Heart left ventricle (tissue), 16 donors: Measurements from ENCODE around the gene ABHD16A. TPM values are rescaled to one million over a fixed set of nuclear protein-coding genes. Genes with fewer than 3 reads are reported as not detected.
A peak's percentile ranks its signal among the peaks of the same experiment; 100 is the strongest.

Source experiments
- ATAC-seq, 4 donors: fragments of 200-7000 bp; cut with Tn5 transposase; one replicate each; pipeline ENCODE4 v1.9.1; 2020 to 2022; ENCODE audit warnings: moderate library complexity in 4 of 4, mild to moderate bottlenecking in 3 of 4, moderate number of reproducible peaks in 1 of 4
- DNase-seq, 5 donors: peaks; one replicate each; pipeline ENCODE4 v3.0.0-alpha.2; 2020
- H3K27ac ChIP-seq, 12 donors: fragments of 200-600 bp; sonication (generic) in 4 of 12; one replicate each; pipeline versions ENCODE4 v1.5.0 to v1.8.0; 2016 to 2022; ENCODE audit warnings: mild to moderate bottlenecking in 2 of 12
- H3K27me3 ChIP-seq, 9 donors: fragments of 200-600 bp; sonication (generic) in 2 of 9; one replicate each; pipeline versions ENCODE4 v1.5.1 to v1.8.0; 2016 to 2022; ENCODE audit warnings: mild to moderate bottlenecking in 3 of 9
- H3K36me3 ChIP-seq, 9 donors: fragments of 200-600 bp; sonication (generic) in 2 of 9; one replicate each; pipeline versions ENCODE4 v1.5.0 to v1.8.0; 2018 to 2022; ENCODE audit warnings: mild to moderate bottlenecking in 2 of 9
- H3K4me1 ChIP-seq, 12 donors: fragments of 200-600 bp; sonication (generic) in 4 of 12; one replicate each; pipeline versions ENCODE4 v1.5.0 to v1.8.0; 2016 to 2022; ENCODE audit warnings: mild to moderate bottlenecking in 3 of 12
- H3K4me3 ChIP-seq, 12 donors: fragments of 200-600 bp; sonication (generic) in 4 of 12; one replicate each; pipeline versions ENCODE4 v1.5.0 to v1.8.0; 2017 to 2022; ENCODE audit warnings: mild to moderate bottlenecking in 9 of 12, moderate library complexity in 4 of 12
- H3K9me3 ChIP-seq, 12 donors: fragments of 200-600 bp; sonication (generic) in 4 of 12; one replicate each; pipeline versions ENCODE4 v1.5.0 to v1.8.0; 2016 to 2022; ENCODE audit warnings: mild to moderate bottlenecking in 1 of 12
- POLR2A ChIP-seq, 2 donors: fragments of 450-650 bp; IDR thresholded peaks; one replicate each; pipeline ENCODE4 v1.6.1; 2017; ENCODE audit warnings: antibody characterized with exemption in 2 of 2, mild to moderate bottlenecking in 2 of 2, moderate library complexity in 2 of 2
- WGBS, 4 donors: extraction: QIAGEN DNeasy Blood & Tissue Kit in 2 of 4; methylation state at CpG; one replicate each; pipeline versions ENCODE4 v1.1.5 to v1.1.7; 2013 to 2018; 5-methylcytosine and 5-hydroxymethylcytosine counted together
- intact Hi-C, 10 donors: fragments of 100-400 bp; cut with DNase I; formaldehyde crosslinking; loops; one replicate each; pipeline versions ENCODE4 v1.11.1 to v1.14.2; 2022
- long read RNA-seq, 3 donors: library from polyadenylated mRNA; unstranded; transcript quantifications; one replicate each; pipeline ENCODE4 v2.0.0, GENCODE V29; 2020 to 2021
- polyA plus RNA-seq, 2 donors: library from polyadenylated mRNA; stranded (reverse); fragments of 200-250 nt; gene quantifications; one replicate each; pipeline ENCODE4 v1.2.3, GENCODE V29; 2013
- total RNA-seq, 9 donors: library from RNA; depleted of rRNA in 2 of 9; stranded (reverse); fragments of >200 nt in 2 of 9; fragmentation: NEBNext Ultra II Directional in 3 of 9; extraction: Animal tissue kit (Norgen Biotek cat#: 25700) in 3 of 9; gene quantifications; one replicate each; pipeline versions ENCODE4 v1.1.0 to v1.2.4, GENCODE V29; 2016 to 2023
- TF ChIP-seq, protein P1 (sequence below), 12 donors: fragments of 200-600 bp; sonication (generic) in 4 of 12; IDR thresholded peaks; one replicate each; pipeline versions ENCODE4 v1.5.0 to v1.8.0; 2018 to 2022; ENCODE audit warnings: antibody characterized with exemption in 12 of 12, mild to moderate bottlenecking in 5 of 12
- donor health status: ischemic (EF 13 %, LVEDD 7.1; RV severe dilation, severe dysfunction).
- donor health status: healthy with polysubstance abuse.
- donor health status: DM: no; HTN: yes; CAD: no.
- donor health status: DM: no; HTN: no; CAD: no.
- donor health status: ischemic (EF 25% LVEDD 6.9; RV normal size, moderate dysfunction).
- donor health status: ischemic (EF 25% LVEDD 5.7; RV mildly dilated, moderate dysfunction).
- donor health status: healthy.
- donor health status: DM: yes; HTN: yes; CAD: no.
- donor health status: ischemic (EF 35%, LVEDD 5.7; RV mildly dilated, moderate dysfunction).
- donor health status: nonischemic (EF 11% LVEDD 7.7; RV severe dilation, severe dysfunction).
- donor health status: DM: yes; HTN: yes; CAD: no.
- donor health status: PGD.
- donor health status: ischemic (EF 29% LVEDD 5.4; RV normal size, mild dysfunction).
- donor health status: nonischemic (EF 23%, LVEDD 6.1; RV moderate dilation, normal function).

ABHD16A gene
- total RNA-seq = 10 to 100 TPM; 24.2 to 54.7 (median 27.4) TPM
- polyA plus RNA-seq = 10 to 100 TPM; 16.5 to 47.8 TPM
- long read RNA-seq, donor 1, transcript ABHD16A-201 (20 exons, 2,103 nt) = major isoform, 41 of 57 reads
- long read RNA-seq, donor 1, partial matches to known transcripts = 7 of 57 reads
- long read RNA-seq, donor 1, other reads (novel, unspliced or antisense) = 9 of 57 reads
- long read RNA-seq, donor 2, transcript ABHD16A-201 (20 exons, 2,103 nt) = major isoform, 248 of 308 reads
- long read RNA-seq, donor 2, partial matches to known transcripts = 6 of 308 reads
- long read RNA-seq, donor 2, other reads (novel, unspliced or antisense) = 53 of 308 reads
- long read RNA-seq, donor 3, transcript ABHD16A-201 (20 exons, 2,103 nt) = major isoform, 45 of 59 reads
- long read RNA-seq, donor 3, partial matches to known transcripts = 6 of 59 reads
- long read RNA-seq, donor 3, other reads (novel, unspliced or antisense) = 7 of 59 reads

DNA sequence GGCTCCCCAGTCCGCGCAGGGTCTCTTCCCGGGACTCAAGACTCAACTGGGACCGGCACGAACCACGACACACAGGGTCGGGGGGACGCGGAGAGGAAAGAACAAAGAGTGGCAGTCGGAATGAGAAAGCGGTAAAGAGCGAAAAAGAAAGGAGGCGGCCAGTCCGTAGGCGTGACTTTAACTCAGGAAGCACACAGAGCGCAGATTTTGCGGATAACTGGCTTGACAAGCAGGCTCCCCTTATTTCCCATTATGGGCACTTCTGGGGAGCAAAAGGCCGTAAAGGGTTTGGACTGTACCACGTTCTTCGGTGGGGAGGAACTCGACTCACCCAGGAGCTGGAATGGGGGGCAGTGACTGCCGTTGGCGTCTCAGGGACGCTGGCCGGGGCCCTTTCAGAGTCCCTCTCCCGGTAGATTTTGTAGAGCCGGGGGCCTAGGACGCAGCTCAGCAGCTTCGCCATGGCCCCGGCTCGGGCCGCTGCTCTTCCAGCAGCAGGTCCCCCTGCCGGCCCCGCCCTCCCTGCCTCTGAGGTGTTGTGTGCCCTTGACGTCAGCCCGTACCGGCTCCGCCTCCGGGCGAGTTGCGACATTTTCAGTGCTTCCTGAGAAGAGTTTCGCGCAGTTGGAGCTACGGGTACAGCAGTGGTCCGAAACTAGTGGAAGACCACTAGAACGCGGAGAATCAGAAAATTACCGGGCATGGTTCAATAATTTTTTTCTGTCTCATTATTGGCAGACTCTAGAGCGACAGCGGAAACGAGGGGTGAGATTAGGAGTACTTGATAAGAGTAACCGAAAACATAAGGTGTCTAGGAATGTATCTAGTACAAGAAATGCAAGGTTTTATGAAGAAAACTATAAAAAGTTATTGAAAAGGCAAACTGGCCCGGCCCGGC is at the start of gene ABHD16A:
Gene ABHD16A, minus strand, starts transcription at position 506 of the 898 bp plus-strand sequence. Its CDS starts 43 bp downstream, at position 463.
- Histone ChIP-seq H3K27me3 (no peaks in the 10 kb centered on the region), H3K27ac (peak within 1 kb of the TSS; percentile 90 to 100 (median 98)), H3K9me3 (no peaks in the 10 kb centered on the region), H3K4me1 (peaks cover 3 to 30% (median 21%) of the 10 kb centered on the region in 12 donors), H3K36me3 (peaks cover 0 to 32% (median 25%) of the 10 kb centered on the region in 9 donors), H3K4me3 (peak within 1 kb of the TSS; percentile 58 to 99 (median 78))
- intact Hi-C loops = loop anchor here in 4 of 10 donors (2.0 to 5.0 kb wide), 3 partner anchors 26 to 129 kb away; partner anchors contain the start of genes DDAH2 (in 2 of the 4) and CLIC1 (in 1 of the 4)
- peak; percentile 88 to 98 for TF ChIP-seq POLR2A (IDR thresholded peaks at IDR 0.05)
- TF ChIP-seq, protein P1, sequence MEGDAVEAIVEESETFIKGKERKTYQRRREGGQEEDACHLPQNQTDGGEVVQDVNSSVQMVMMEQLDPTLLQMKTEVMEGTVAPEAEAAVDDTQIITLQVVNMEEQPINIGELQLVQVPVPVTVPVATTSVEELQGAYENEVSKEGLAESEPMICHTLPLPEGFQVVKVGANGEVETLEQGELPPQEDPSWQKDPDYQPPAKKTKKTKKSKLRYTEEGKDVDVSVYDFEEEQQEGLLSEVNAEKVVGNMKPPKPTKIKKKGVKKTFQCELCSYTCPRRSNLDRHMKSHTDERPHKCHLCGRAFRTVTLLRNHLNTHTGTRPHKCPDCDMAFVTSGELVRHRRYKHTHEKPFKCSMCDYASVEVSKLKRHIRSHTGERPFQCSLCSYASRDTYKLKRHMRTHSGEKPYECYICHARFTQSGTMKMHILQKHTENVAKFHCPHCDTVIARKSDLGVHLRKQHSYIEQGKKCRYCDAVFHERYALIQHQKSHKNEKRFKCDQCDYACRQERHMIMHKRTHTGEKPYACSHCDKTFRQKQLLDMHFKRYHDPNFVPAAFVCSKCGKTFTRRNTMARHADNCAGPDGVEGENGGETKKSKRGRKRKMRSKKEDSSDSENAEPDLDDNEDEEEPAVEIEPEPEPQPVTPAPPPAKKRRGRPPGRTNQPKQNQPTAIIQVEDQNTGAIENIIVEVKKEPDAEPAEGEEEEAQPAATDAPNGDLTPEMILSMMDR (IDR thresholded peaks at IDR 0.05) = peak in 2 of 12 donors; percentile 14 to 20
- 1 to 2% (median 1%) methylated on average over 38 to 54 of the region's 54 CpGs for WGBS, 4 donors
- DNase-seq (peak; percentile 99 to 100 (median 99)), ATAC-seq (peak; percentile 96 to 99 (median 98))

DNA sequence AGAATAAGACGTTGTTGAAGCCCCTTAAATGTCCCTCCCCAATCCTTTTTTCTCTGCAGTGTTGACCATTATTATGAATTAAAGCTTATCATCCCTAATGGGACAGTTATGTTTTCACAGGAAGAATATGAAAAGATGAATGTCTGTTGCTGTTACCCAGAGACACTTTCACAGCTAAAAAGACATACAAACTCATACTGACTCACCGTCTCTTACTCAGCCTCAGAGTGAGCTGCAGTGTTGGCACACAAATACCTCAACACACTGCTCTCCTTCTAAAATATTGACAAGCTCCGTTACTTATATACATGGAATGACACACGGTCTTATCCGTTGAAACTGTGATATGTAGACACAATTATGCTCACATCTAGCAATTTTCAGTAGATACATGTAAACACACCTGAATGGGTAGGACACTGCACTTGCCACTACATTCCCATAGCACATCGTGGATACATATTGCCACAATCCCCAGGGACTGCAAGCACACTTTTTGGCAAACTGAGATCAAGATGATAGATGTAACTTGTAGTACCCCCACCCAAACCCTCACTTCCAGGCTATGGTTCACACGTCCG is 49.7 kb upstream of the ABHD16A start:
- intact Hi-C loops = no loop called here
- 71 to 76% (median 74%) methylated on average over 8 of the region's 8 CpGs for WGBS, 4 donors
- ATAC-seq = no peak

DNA sequence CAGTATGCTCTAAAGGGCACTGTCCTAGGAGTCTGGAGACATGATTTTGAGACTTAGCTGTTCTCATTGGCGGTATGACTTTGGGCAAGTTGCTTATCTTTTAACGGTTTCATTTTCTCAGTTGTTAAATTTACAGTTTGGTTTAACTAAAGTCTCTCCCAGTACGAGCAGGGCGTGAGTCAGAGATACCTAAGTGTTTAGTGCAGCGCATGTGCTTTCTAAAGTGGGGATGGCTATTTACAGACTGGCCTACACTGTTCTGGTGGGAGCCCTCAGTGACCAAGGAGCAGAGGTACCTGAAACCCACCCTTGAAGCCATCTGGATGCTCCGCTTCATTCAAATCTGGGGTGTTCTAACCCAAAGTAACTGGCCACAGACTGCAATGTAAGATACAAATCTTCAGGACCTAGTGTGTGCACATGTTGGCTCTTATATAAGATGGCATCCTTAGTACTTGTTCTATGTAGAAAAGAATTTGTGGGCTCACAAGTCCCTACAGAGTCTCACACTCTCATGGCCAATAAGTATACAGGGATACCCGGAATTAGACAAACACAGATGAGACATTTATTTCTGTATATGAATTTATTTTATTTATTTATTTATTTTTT is 47.4 kb upstream of the ABHD16A start:
- TF ChIP-seq POLR2A (IDR thresholded peaks at IDR 0.05) = no peak
- TF ChIP-seq, protein P1 (IDR thresholded peaks at IDR 0.05) = no peak
- 84 to 91% (median 88%) methylated on average over 7 of the region's 7 CpGs for WGBS, 4 donors
- no peak for DNase-seq
- H3K27me3 ChIP-seq = no peaks in the 10 kb centered on the region
- H3K4me1 ChIP-seq = no peaks in the 10 kb centered on the region
- intact Hi-C loops = no loop called here
- no peaks in the 10 kb centered on the region for H3K9me3 ChIP-seq
- H3K36me3 ChIP-seq = peaks cover 0 to 16% (median 0%) of the 10 kb centered on the region in 9 donors
- H3K27ac ChIP-seq = no peak overlapping the region
- ATAC-seq = peak in 1 of 4 donors; percentile 42
- H3K4me3 ChIP-seq = no peak overlapping the region

More for the DNA sequence above, 49.7 kb upstream of the ABHD16A start:
- TF ChIP-seq, protein P1 (IDR thresholded peaks at IDR 0.05) = no peak
- no peak for TF ChIP-seq POLR2A (IDR thresholded peaks at IDR 0.05)
- Histone ChIP-seq H3K9me3 (no peaks in the 10 kb centered on the region), H3K27ac (no peak overlapping the region), H3K36me3 (peaks cover 0 to 3% (median 0%) of the 10 kb centered on the region in 9 donors), H3K27me3 (no peaks in the 10 kb centered on the region), H3K4me3 (no peak overlapping the region), H3K4me1 (no peaks in the 10 kb centered on the region)
- no peak for DNase-seq
